Adipocyte (in vitro differentiated cells): Measurements from ENCODE around the gene GDPGP1.
"Not testable (repeated sequence)": the region's sequence is repeated elsewhere in the genome, so short reads cannot be mapped to it uniquely, and the experiment has no call there.

Experiments
- DNase-seq: peaks from one replicate; pipeline ENCODE4 v3.0.0-alpha.2; 2015; ENCODE audit warnings: low read depth
- H3K27me3 ChIP-seq: replicated peaks from 2 replicates; pipeline ENCODE4 v1.7.0; 2013; ENCODE audit warnings: mild to moderate bottlenecking, low read length, moderate library complexity; ENCODE audit not compliant: control insufficient read depth, insufficient read depth
- H3K36me3 ChIP-seq: 2 replicates; pipeline ENCODE4 v1.7.0; 2013; ENCODE audit warnings: low read length, mild to moderate bottlenecking, moderate library complexity; ENCODE audit not compliant: control insufficient read depth, insufficient read depth, severe bottlenecking
- H3K4me1 ChIP-seq: 2 replicates; pipeline ENCODE4 v1.7.0; 2013; ENCODE audit warnings: mild to moderate bottlenecking, low read length, moderate library complexity; ENCODE audit not compliant: control insufficient read depth, insufficient read depth
- H3K4me3 ChIP-seq: 2 replicates; pipeline ENCODE4 v1.7.0; 2013; ENCODE audit warnings: mild to moderate bottlenecking, low read length, moderate library complexity
- H3K9ac ChIP-seq: 2 replicates; pipeline ENCODE4 v1.7.0; 2013; ENCODE audit warnings: mild to moderate bottlenecking, low read length, moderate library complexity
- H3K9me3 ChIP-seq: 2 replicates; pipeline ENCODE4 v1.7.0; 2013; ENCODE audit warnings: mild to moderate bottlenecking, low read length, moderate library complexity; ENCODE audit not compliant: control insufficient read depth

GDPGP1 gene, protein sequence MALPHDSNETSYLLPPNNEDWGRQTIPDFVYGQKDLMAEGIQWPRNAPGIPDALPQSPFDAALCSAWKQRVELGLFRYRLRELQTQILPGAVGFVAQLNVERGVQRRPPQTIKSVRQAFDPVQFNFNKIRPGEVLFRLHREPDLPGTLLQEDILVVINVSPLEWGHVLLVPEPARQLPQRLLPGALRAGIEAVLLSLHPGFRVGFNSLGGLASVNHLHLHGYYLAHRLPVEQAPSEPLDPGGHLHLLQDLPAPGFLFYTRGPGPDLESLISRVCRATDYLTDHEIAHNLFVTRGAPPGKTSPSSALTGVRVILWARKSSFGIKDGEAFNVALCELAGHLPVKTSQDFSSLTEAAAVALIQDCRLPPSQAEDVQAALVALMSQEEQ

DNA sequence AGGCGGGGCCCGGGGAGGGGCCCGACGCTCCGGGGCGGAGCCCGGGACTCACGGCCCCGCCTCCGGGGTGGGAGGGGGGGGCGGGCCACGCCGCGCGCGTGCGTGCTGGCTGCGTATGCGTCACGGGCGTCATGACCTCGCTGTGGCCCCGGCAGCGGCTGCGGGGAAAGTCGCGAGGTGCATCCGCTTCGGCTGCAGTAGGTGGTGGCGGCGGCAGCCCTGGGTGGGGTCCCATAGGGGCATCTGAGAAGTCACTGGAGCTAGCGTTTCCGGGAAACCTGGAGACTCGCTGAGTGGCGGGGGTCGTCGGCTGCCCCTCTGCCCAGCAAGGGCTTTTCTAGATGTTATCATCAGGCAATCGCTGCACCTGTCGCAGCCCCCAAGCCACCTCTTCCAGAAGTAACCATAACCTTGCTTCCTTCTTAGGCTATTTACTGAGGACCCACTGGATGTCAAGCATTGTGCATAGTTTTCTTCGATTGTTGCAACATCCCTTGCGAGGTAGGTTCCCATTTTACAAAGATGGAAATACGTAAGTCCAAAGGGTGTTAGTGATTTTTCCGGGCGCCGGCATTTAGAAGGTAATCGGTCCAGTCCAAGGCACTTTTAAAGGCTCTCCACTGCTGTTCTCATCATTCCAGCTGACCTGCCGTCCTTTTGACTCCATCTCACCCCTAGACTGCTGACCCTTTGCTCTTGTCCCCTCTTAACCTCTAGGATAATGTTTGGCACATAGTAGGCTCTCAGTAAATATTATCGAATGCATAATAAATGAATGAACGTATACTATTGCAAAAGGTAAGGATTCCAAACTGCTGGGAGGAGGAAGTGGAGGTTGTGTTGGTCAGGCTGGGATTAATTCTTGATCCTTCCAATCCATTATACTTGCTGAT, at the start of gene GDPGP1:
GDPGP1 (plus strand) TSS at position 114 of the 893 bp plus-strand sequence. CDS start 6,700 bp downstream, outside the sequence.
- H3K27me3 ChIP-seq, result no peaks in the 10 kb centered on the region
- DNase-seq, result peak; percentile 31
- peak within 1 kb of the TSS; percentile 89 for H3K9ac ChIP-seq
- H3K4me1 ChIP-seq, result peaks cover 37% of the 10 kb centered on the region
- peak within 1 kb of the TSS; percentile 93 for H3K4me3 ChIP-seq
- H3K36me3 ChIP-seq, result peaks cover 42% of the 10 kb centered on the region
- H3K9me3 ChIP-seq, result no peaks in the 10 kb centered on the region

DNA sequence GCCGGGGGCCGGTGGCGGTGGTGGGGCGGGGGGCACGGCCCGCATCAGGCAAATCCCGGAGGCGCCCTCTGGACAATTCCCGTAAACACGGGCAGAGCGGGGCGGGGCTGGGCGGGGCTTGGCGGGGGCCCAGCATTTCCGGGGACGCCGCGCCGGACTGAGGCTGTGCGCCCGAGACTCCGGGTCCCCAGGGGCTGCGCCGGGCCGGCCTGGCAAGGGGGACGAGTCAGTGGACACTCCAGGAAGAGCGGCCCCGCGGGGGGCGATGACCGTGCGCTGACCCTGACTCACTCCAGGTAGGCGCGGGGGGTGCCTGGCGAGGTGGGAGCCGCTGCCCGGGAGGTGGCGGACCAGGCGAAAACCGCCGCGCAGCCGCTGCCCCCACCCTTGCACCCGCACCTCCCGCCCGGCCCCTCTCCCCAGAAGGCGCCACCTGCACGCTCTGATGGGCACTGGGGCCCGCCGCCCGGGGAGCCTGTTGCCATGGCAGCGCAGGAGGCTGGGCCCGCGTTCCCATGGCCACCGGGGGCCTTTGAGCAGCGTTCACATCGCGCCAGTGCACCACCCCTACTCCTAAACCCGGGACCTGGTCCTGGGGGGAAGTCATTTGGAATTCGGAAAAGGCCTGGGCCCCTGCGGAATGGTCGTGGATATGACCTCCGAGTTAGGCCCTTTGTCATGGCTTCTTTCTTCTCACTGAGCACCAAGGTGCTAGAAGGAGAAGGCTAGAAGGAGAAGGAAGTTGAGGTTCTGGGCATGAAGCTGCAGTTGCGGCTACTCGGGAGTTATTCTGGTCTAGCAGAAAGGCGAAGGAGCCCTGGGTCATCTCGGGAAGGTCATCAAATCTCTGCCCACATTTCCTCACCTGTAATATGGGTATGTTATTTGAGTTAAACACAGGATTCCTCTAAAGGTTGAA, 49.0 kb upstream of the GDPGP1 start:
- Histone ChIP-seq H3K36me3 (no peaks in the 10 kb centered on the region), H3K4me1 (peaks cover 20% of the 10 kb centered on the region), H3K9ac (peak overlapping the region; percentile 76), H3K27me3 (no peaks in the 10 kb centered on the region), H3K9me3 (no peaks in the 10 kb centered on the region), H3K4me3 (peak overlapping the region; percentile 73)
- peak; percentile 71 for DNase-seq

DNA sequence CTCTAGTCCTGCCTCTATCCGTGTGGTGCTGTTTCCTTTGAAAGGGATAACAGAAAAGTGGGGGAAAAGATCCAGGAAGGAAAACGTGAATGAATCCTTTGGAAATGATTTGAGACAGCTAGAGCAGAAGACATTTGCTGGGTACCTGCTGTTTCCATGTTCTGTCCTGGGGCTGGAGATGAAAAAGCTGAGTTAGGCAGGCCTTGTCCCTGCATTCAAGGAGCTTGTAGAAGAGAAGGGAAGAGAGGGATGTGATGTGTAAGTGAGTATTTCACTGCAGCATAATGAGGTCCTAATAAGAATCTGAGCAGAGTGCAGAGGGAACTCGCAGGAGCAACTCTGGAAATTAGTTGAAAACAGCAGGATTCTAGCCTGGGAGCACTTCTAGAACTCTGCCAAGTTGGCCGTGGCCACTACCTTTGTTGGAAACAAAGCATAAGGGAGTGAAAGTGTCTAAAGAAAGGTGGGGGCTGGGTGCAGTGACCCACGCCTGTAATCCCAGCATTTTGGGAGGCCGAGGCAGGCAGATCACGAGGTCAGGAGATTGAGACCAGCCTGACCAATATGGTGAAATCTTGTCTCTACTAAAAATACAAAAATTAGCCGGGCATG, 46.6 kb upstream of the GDPGP1 start:
- H3K4me3 ChIP-seq, result no peak overlapping the region
- no peaks in the 10 kb centered on the region for H3K9me3 ChIP-seq
- no peaks in the 10 kb centered on the region for H3K36me3 ChIP-seq
- no peak for DNase-seq
- H3K27me3 ChIP-seq, result no peaks in the 10 kb centered on the region
- H3K9ac ChIP-seq, result no peak overlapping the region
- peaks cover 18% of the 10 kb centered on the region for H3K4me1 ChIP-seq

DNA sequence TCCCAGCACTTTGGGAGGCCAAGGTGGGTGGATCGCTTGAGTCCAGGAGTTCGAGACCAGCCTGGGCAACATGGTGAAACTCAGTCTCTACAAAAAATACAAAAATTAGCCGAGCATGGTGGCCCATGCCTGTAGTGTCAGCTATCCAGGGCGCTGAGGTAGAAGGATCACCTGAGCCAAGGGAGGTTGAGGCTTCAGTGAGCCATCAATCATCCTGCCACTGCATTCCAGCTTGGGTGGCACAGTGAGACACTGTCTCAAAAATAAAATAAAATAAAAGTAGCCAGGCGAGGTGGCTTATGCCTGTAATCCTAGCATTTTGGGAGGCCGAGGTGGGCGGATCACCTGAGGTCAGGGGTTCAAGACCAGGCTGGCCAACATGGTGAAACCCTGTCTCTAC, 45.9 kb upstream of the GDPGP1 start:
- H3K9me3 ChIP-seq, H3K4me3 ChIP-seq, H3K36me3 ChIP-seq, DNase-seq, H3K27me3 ChIP-seq, H3K9ac ChIP-seq: not testable (repeated sequence)
- peaks cover 22% of the 10 kb centered on the region for H3K4me1 ChIP-seq

DNA sequence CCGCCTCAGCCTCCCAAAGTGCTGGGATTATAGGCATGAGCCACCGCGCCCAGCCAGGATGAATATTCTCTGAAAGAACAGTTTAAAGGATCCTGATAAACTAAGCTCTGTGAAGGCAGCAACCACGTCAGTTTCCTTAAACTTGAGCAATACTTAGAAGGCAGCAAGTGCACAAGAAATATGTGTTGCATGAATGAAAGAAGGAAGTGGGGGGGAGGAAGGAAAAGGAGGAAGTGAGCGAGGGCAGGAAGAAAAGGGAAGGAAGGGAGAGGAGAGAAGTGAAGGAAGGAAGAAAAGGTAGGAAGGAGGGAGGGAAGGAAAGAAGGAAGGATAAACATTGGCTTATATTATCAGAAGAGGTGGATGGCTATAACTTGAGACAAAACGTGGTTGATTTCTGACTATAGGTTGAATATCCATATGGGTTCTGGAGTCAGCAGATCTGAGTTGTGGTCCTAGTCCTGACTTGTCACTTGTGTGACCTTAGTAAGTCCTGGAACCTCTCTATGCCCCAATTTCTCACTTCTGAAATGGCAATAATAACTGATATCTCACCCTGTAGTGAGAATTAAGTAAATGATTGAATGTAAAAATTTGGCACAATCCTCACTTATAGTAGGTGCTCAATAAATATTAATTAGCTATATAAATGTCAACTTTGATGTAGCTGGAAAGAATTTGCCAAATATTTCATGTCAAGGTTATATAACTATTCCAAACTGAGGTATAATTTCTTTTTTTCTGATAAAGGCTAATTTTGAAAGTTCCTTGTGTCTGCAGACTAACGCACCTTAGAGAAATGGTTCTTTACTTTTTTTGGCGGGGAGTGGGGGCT, 44.9 kb upstream of the GDPGP1 start:
- H3K4me3 ChIP-seq, result no peak overlapping the region
- no peak for DNase-seq
- no peaks in the 10 kb centered on the region for H3K27me3 ChIP-seq

DNA sequence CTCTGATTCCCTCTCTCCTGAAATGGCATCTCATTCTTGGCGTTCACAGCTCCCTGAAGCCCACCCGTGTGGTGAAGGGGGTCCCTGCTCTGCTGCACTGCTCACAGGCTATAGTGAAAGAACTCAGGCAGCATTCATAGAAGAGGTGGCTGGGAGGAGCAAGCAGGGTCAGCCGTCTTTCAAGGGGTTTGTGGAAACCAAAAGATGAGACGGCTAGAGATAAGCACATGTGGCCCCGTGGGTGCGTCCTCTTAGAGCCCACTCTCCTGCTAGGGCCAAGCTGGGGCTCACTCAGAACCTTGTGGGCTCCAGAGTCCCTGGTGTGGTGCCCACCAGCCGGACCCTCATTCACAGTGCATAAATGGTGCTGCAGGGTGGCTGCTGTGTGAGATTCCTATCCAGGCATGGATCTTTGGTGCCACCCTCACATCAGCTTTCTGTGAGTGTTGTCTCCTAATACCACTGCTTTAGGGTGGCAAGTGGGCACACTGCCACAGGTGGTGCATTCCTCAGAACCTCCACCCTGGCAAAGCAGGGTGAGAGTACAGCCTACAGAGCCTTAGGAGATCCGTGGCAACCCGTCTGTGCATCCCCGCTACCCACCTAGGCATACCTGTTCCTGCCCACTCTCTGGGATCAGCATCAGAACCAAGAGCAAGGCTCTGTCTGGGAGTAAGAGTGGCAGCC, 44.1 kb upstream of the GDPGP1 start:
- Histone ChIP-seq H3K27me3 (no peaks in the 10 kb centered on the region), H3K4me1 (peaks cover 12% of the 10 kb centered on the region), H3K36me3 (no peaks in the 10 kb centered on the region), H3K9ac (no peak overlapping the region), H3K9me3 (no peaks in the 10 kb centered on the region), H3K4me3 (no peak overlapping the region)
- DNase-seq, result no peak

More for the DNA sequence above, 44.9 kb upstream of the GDPGP1 start:
- H3K9ac ChIP-seq, result no peak overlapping the region
- no peaks in the 10 kb centered on the region for H3K9me3 ChIP-seq
- no peaks in the 10 kb centered on the region for H3K36me3 ChIP-seq
- peaks cover 16% of the 10 kb centered on the region for H3K4me1 ChIP-seq

DNA sequence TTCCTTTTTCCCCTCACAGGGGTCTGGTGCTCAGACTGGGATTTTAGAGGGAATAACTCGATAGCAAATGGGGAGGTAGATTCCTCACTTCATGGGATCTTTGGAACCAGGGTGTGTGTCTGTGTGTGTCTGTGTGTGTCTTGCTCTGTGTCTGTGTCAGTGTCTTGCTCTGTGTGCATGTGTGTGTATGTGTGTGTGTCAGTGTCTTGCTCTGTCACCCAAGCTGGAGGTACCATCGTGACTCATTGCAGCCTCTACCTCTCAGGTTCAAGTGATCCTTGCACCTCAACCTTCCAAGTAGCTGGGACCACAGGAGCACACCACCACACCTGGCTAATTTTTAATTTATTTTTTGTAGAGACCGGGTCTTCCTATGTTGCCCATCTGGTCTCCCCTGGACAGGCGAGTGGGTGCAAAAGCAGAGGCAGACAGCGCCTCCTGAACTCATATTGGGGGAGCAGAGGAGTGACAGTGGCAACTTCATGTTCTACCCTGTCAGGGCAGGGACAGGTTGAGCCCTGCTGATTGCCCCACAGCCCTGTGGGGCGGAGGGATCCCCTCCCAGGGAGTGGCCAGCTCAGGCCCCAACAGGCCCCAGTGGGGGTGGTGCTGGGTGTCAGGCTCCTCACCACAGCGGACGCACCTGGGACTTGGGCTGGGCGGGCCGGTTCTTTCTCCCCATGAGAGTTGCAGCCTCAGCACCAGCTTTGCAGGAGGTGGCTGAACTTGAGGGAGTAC, 43.2 kb upstream of the GDPGP1 start:
- Histone ChIP-seq H3K4me1 (peaks cover 12% of the 10 kb centered on the region), H3K9me3 (no peaks in the 10 kb centered on the region), H3K9ac (no peak overlapping the region), H3K36me3 (no peaks in the 10 kb centered on the region), H3K27me3 (no peaks in the 10 kb centered on the region), H3K4me3 (no peak overlapping the region)
- no peak for DNase-seq

DNA sequence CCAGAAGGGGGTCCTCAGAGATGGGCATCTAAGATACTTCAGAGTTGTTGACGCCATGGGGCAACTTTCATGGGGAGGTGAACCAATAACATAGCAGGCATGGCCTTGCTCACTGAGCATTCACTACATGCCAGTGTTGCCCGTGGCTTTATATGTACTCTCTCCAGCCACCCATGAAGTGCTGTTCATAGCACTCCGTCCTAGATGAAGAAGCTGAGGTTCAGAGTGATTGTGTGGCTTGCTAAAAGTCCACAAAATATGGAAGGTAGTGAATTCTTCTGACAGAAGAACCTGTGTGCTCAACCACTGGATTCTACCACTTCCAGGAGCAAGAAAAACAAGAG, 42.7 kb upstream of the GDPGP1 start:
- H3K36me3 ChIP-seq, result no peaks in the 10 kb centered on the region
- H3K9me3 ChIP-seq, result no peaks in the 10 kb centered on the region
- no peak for DNase-seq
- peaks cover 12% of the 10 kb centered on the region for H3K4me1 ChIP-seq
- no peak overlapping the region for H3K4me3 ChIP-seq
- no peaks in the 10 kb centered on the region for H3K27me3 ChIP-seq
- H3K9ac ChIP-seq, result no peak overlapping the region

DNA sequence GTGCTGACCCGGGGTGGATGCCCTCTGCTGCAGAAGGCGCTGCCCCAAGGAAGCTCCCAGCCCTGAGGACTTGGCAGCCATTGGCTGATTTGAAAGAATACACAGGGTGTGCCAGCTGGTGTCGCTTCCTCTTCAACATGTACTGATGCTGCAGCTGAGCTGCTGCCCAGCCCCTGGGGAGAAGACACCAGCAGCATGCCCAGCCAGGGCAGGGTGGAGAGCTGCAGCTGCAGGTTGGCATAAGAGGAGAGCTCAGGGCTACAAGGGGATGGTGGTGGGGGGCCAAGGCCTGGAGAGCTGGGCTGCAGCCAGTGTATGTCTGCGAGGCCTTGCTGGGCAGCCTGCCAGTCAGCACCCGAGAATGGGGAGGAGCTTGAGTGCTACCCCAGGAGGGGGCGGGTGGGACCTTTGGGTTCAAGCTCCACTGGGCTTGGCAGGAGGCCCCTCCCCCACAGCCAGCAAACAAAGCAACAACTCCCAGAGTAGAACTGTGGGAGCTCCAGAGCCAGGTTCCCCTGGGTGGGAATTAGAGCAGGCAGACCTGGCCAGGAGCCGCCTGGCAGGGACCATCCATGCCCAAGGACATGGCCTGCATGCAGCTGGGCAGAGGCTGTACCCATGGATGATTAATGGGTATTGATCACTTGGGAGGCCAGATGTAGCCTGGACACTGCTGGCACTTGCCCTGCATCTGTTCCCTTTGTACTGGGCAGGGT, 42.1 kb upstream of the GDPGP1 start:
- Histone ChIP-seq H3K4me1 (peaks cover 12% of the 10 kb centered on the region), H3K27me3 (no peaks in the 10 kb centered on the region), H3K9ac (no peak overlapping the region), H3K9me3 (no peaks in the 10 kb centered on the region), H3K36me3 (no peaks in the 10 kb centered on the region), H3K4me3 (no peak overlapping the region)
- no peak for DNase-seq
